Anterior cingulate cortex (tissue), 58 donors: ENCODE results near the gene DNAH6.

ENCODE experiments used
- DNase-seq, 58 donors: peaks; one replicate each; lab custom pipeline; 2025; lab: John Stamatoyannopoulos, UW

The DNAH6 gene

GRCh38 chr2:84827978-84828575, 311.8 kb downstream of the DNAH6 start:
- DNase-seq: no peak

- no peak for DNase-seq
Observed at GRCh38 chr2:84829693-84830092, 313.4 kb downstream of the DNAH6 start.

- peak in 16 of 58 donors; percentile 2 to 40 (median 8) for DNase-seq
Observed at GRCh38 chr2:84830095-84830494, 313.8 kb downstream of the DNAH6 start.

- no peak for DNase-seq
Observed at GRCh38 chr2:84830758-84831500, 314.6 kb downstream of the DNAH6 start.

- peak in 31 of 58 donors; percentile 5 to 45 (median 16) for DNase-seq
Observed at GRCh38 chr2:84832772-84833461, 316.6 kb downstream of the DNAH6 start.

- no peak for DNase-seq
Observed at GRCh38 chr2:84833481-84834150, 317.3 kb downstream of the DNAH6 start.

- DNase-seq: no peak
Observed at GRCh38 chr2:84836215-84836614, 319.9 kb downstream of the DNAH6 start.

- no peak for DNase-seq
Observed at GRCh38 chr2:84838434-84839145, 322.3 kb downstream of the DNAH6 start.

- no peak for DNase-seq
Observed at GRCh38 chr2:84839851-84840250, 323.6 kb downstream of the DNAH6 start.

GRCh38 chr2:84840306-84840705, 324.0 kb downstream of the DNAH6 start:
- DNase-seq: no peak

GRCh38 chr2:84841577-84841976, 325.3 kb downstream of the DNAH6 start:
- no peak for DNase-seq

- DNase-seq: no peak
Observed at GRCh38 chr2:84844141-84844540, 327.8 kb downstream of the DNAH6 start.

GRCh38 chr2:84846041-84846663, 329.9 kb downstream of the DNAH6 start:
- DNase-seq: no peak

GRCh38 chr2:84846741-84847142, 330.4 kb downstream of the DNAH6 start:
- DNase-seq: no peak

GRCh38 chr2:84847326-84848050, 331.2 kb downstream of the DNAH6 start:
- no peak for DNase-seq

- peak in 37 of 58 donors; percentile 6 to 88 (median 42) for DNase-seq
Observed at GRCh38 chr2:84849271-84849952, 333.1 kb downstream of the DNAH6 start.

- no peak for DNase-seq
Observed at GRCh38 chr2:84850471-84850870, 334.2 kb downstream of the DNAH6 start.

GRCh38 chr2:84851876-84852275, 335.6 kb downstream of the DNAH6 start:
- no peak for DNase-seq

GRCh38 chr2:84854850-84855249, 338.6 kb downstream of the DNAH6 start:
- no peak for DNase-seq
